Natural killer cell (primary cell): ENCODE measurements around the gene GSG1L. TPM values are rescaled to one million over a fixed set of nuclear protein-coding genes. Genes with fewer than 3 reads are reported as not detected.
A peak's percentile ranks its signal among the peaks of the same experiment; 100 is the strongest.

Experiments
- ATAC-seq, 3 donors: fragments of 150-1000 bp in 2 of 3; fragments of 200-7000 bp in 1 of 3; cut with Tn5 transposase; 1 replicate in 1 of 3; 2 replicates in 2 of 3; pipeline ENCODE4 v1.10.0; 2021; ENCODE audit warnings: mild to moderate bottlenecking in 2 of 3, moderate library complexity in 2 of 3
- DNase-seq, 2 donors: peaks; one replicate each; pipeline versions ENCODE4 v3.0.0 to v3.0.0-alpha.2; 2013 to 2021; ENCODE audit warnings: mixed read lengths in 1 of 2
- H3K27ac ChIP-seq: one replicate; pipeline ENCODE4 v1.5.1; 2013; ENCODE audit warnings: mild to moderate bottlenecking, low read length
- H3K27me3 ChIP-seq: one replicate; pipeline ENCODE4 v1.6.1; 2013; ENCODE audit warnings: low read length; ENCODE audit not compliant: control insufficient read depth, insufficient read depth
- H3K36me3 ChIP-seq: one replicate; pipeline ENCODE4 v1.6.1; 2013; ENCODE audit warnings: low read length; ENCODE audit not compliant: control insufficient read depth, insufficient read depth
- H3K4me1 ChIP-seq: one replicate; pipeline ENCODE4 v1.6.1; 2013; ENCODE audit warnings: low read length; ENCODE audit not compliant: control insufficient read depth, insufficient read depth
- H3K4me3 ChIP-seq: one replicate; pipeline ENCODE4 v1.5.1; 2013; ENCODE audit warnings: low read length
- H3K9me3 ChIP-seq: one replicate; pipeline ENCODE4 v1.6.1; 2013; ENCODE audit warnings: low read length; ENCODE audit not compliant: control insufficient read depth, insufficient read depth
- H3K27ac Mint-ChIP-seq, 2 donors: one replicate each; pipeline ENCODE4 v1.8.0; 2022; ENCODE audit warnings: mild to moderate bottlenecking in 2 of 2, mixed read lengths in 2 of 2, moderate library complexity in 1 of 2
- H3K27me3 Mint-ChIP-seq, 2 donors: one replicate each; pipeline ENCODE4 v1.8.0; 2022; ENCODE audit warnings: low read depth in 2 of 2, mixed read lengths in 2 of 2
- H3K36me3 Mint-ChIP-seq: one replicate; pipeline ENCODE4 v1.8.0; 2022; ENCODE audit warnings: mixed read lengths
- H3K4me1 Mint-ChIP-seq, 2 donors: one replicate each; pipeline ENCODE4 v1.8.0; 2022; ENCODE audit warnings: mixed read lengths in 2 of 2
- H3K4me3 Mint-ChIP-seq: one replicate; pipeline ENCODE4 v1.8.0; 2022; ENCODE audit warnings: mild to moderate bottlenecking, moderate library complexity, mixed read lengths
- H3K9me3 Mint-ChIP-seq, 2 donors: one replicate each; pipeline ENCODE4 v1.8.0; 2022; ENCODE audit warnings: mixed read lengths in 2 of 2
- CTCF ChIP-seq: fragments of 200-600 bp; IDR thresholded peaks from one replicate; pipeline ENCODE4 v1.8.0; 2022; ENCODE audit warnings: antibody characterized with exemption
- WGBS: methylation state at CpG from one replicate; pipeline ENCODE4 v1.1.7; 2013; ENCODE audit warnings: missing lambda C conversion rate; ENCODE audit not compliant: insufficient coverage; 5-methylcytosine and 5-hydroxymethylcytosine counted together
- intact Hi-C: fragments of 100-400 bp; cut with micrococcal nuclease; formaldehyde crosslinking; loops from one replicate; pipeline ENCODE4 v1.14.2; 2022
- total RNA-seq, 4 donors: library from RNA; stranded (reverse); fragments of 120-200 nt in 1 of 4; gene quantifications; one replicate each; pipeline versions ENCODE4 v1.2.3 to v1.2.4, GENCODE V29; 2013 to 2022

Gene GSG1L
- total RNA-seq, 3 donors from 2014 or later (not counting 1 experiment from before 2014, with no cell fraction given) = 0.25 TPM; not detected in 2

- Mint-ChIP-seq H3K27ac (peak overlapping the region in 1 of 2 donors; percentile 49), H3K9me3 (no peaks in the 10 kb centered on the region), H3K4me1 (peaks cover 0 to 5% of the 10 kb centered on the region in 2 donors), H3K36me3 (no peaks in the 10 kb centered on the region), H3K4me3 (no peak overlapping the region), H3K27me3 (no peaks in the 10 kb centered on the region)
- TF ChIP-seq CTCF = no peak
- Histone ChIP-seq H3K27me3 (no peaks in the 10 kb centered on the region), H3K36me3 (no peaks in the 10 kb centered on the region), H3K4me3 (no peak overlapping the region), H3K4me1 (no peaks in the 10 kb centered on the region), H3K27ac (no peak overlapping the region), H3K9me3 (no peaks in the 10 kb centered on the region)
- ATAC-seq = no peak
- intact Hi-C loops = no loop called here
- no peak for DNase-seq
- 79% methylated on average over 8 of the region's 9 CpGs for WGBS
Observed at GRCh38 chr16:28081391-28081968, 18.0 kb upstream of the GSG1L start.

GRCh38 chr16:28078261-28078660 lies 14.7 kb upstream of the GSG1L start:
- H3K36me3 Mint-ChIP-seq = no peaks in the 10 kb centered on the region
- intact Hi-C loops = no loop called here
- no peak overlapping the region for H3K4me3 ChIP-seq
- no peaks in the 10 kb centered on the region for H3K27me3 ChIP-seq
- no peak overlapping the region for H3K4me3 Mint-ChIP-seq
- no peak overlapping the region for H3K27ac ChIP-seq
- WGBS = 87% methylated on average over 6 of the region's 6 CpGs
- no peak for TF ChIP-seq CTCF
- H3K27ac Mint-ChIP-seq = no peak overlapping the region
- peaks cover 0 to 5% of the 10 kb centered on the region in 2 donors for H3K4me1 Mint-ChIP-seq
- DNase-seq = no peak
- H3K9me3 ChIP-seq = no peaks in the 10 kb centered on the region
- H3K4me1 ChIP-seq = no peaks in the 10 kb centered on the region
- H3K9me3 Mint-ChIP-seq = no peaks in the 10 kb centered on the region
- ATAC-seq = no peak
- no peaks in the 10 kb centered on the region for H3K27me3 Mint-ChIP-seq
- H3K36me3 ChIP-seq = no peaks in the 10 kb centered on the region

- no peak for TF ChIP-seq CTCF
- Mint-ChIP-seq H3K36me3 (no peaks in the 10 kb centered on the region), H3K4me1 (no peaks in the 10 kb centered on the region), H3K4me3 (no peak overlapping the region), H3K9me3 (no peaks in the 10 kb centered on the region), H3K27me3 (peaks cover 0 to 2% of the 10 kb centered on the region in 2 donors), H3K27ac (no peak overlapping the region)
- no peaks in the 10 kb centered on the region for H3K4me1 ChIP-seq
- H3K27ac ChIP-seq = no peak overlapping the region
- WGBS = 93% methylated on average over 6 of the region's 6 CpGs
- DNase-seq (no peak), ATAC-seq (no peak)
- H3K4me3 ChIP-seq = no peak overlapping the region
- intact Hi-C loops = loop anchor here (5.0 kb wide), 2 partner anchors 387 to 467 kb away; no protein-coding TSS in a partner anchor
- no peaks in the 10 kb centered on the region for H3K36me3 ChIP-seq
- H3K27me3 ChIP-seq = no peaks in the 10 kb centered on the region
- no peaks in the 10 kb centered on the region for H3K9me3 ChIP-seq
Observed at GRCh38 chr16:28073836-28074235, 10.3 kb upstream of the GSG1L start.

- no peak overlapping the region for H3K4me3 Mint-ChIP-seq
- DNase-seq (no peak), ATAC-seq (no peak)
- H3K9me3 ChIP-seq = no peaks in the 10 kb centered on the region
- no peaks in the 10 kb centered on the region for H3K27me3 ChIP-seq
- no peak overlapping the region for H3K4me3 ChIP-seq
- H3K27ac Mint-ChIP-seq = no peak overlapping the region
- H3K27ac ChIP-seq = no peak overlapping the region
- no peaks in the 10 kb centered on the region for H3K4me1 ChIP-seq
- H3K36me3 ChIP-seq = no peaks in the 10 kb centered on the region
- intact Hi-C loops = loop anchor here (5.0 kb wide), 2 partner anchors 385 to 465 kb away; no protein-coding TSS in a partner anchor
- H3K9me3 Mint-ChIP-seq = no peaks in the 10 kb centered on the region
- TF ChIP-seq CTCF = no peak
- H3K36me3 Mint-ChIP-seq = no peaks in the 10 kb centered on the region
- H3K4me1 Mint-ChIP-seq = no peaks in the 10 kb centered on the region
- H3K27me3 Mint-ChIP-seq = peaks cover 0 to 6% of the 10 kb centered on the region in 2 donors
- WGBS = 65% methylated on average over 4 of the region's 4 CpGs
Observed at GRCh38 chr16:28072087-28072486, 8.6 kb upstream of the GSG1L start.
